Activated CD4-positive, alpha-beta memory T cell treated with anti-CD3 and anti-CD28 coated beads, Interleukin-2, amount 10 ng/mL, durations not matched to agents 7 days and 5 days (primary cell): Measurements from ENCODE around the gene NKIRAS2. TPM values are rescaled to one million over a fixed set of nuclear protein-coding genes. Genes with fewer than 3 reads are reported as not detected.

Source experiments
- CTCF ChIA-PET: fragments of 350-600 bp; sonication (Branson Sonifier 250); formaldehyde crosslinking; loops from one replicate; lab custom pipeline; 2021; ENCODE audit warnings: antibody characterized with exemption, inconsistent platforms; lab: Charles Lee
- POLR2A ChIA-PET: fragments of 350-600 bp; sonication (Branson Sonifier 250); formaldehyde crosslinking; loops from one replicate; lab custom pipeline; 2021; ENCODE audit warnings: antibody characterized with exemption; lab: Charles Lee
- DNase-seq: peaks from one replicate; pipeline ENCODE4 v3.0.0-alpha.2; 2020
- H3K27ac Mint-ChIP-seq: one replicate; pipeline ENCODE4 v1.8.0; 2021; ENCODE audit warnings: mild to moderate bottlenecking, mixed read lengths
- H3K27me3 Mint-ChIP-seq: one replicate; pipeline ENCODE4 v1.8.0; 2021; ENCODE audit warnings: mixed read lengths
- H3K36me3 Mint-ChIP-seq: one replicate; pipeline ENCODE4 v1.8.0; 2021; ENCODE audit warnings: low read depth, mixed read lengths
- H3K4me1 Mint-ChIP-seq: one replicate; pipeline ENCODE4 v1.8.0; 2021; ENCODE audit warnings: mixed read lengths
- H3K4me3 Mint-ChIP-seq: one replicate; pipeline ENCODE4 v1.8.0; 2021; ENCODE audit warnings: mild to moderate bottlenecking, mixed read lengths
- H3K9me3 Mint-ChIP-seq: one replicate; pipeline ENCODE4 v1.8.0; 2021; ENCODE audit warnings: mixed read lengths
- total RNA-seq, 2 experiments: library from RNA; stranded (reverse); gene quantifications; one replicate each; pipeline ENCODE4 v1.2.3, GENCODE V29; 2021

NKIRAS2 gene
- total RNA-seq, 2 experiments from 2014 or later, result 21.3 to 22.7 TPM

GRCh38 chr17:42067371-42068091 is 47.6 kb downstream of the NKIRAS2 start:
- Mint-ChIP-seq H3K4me1 (peaks cover 20% of the 10 kb centered on the region), H3K27ac (no peak overlapping the region), H3K36me3 (no peaks in the 10 kb centered on the region), H3K4me3 (no peak overlapping the region), H3K9me3 (no peaks in the 10 kb centered on the region), H3K27me3 (peaks cover 15% of the 10 kb centered on the region)
- POLR2A ChIA-PET, result interaction anchor here (0.7 to 1.2 kb wide), 2 partner anchors 45 to 50 kb away, joined by 3 to 9 read pairs; partner anchors contain the start of genes DHX58 and DNAJC7
- CTCF ChIA-PET, result interaction anchor here (0.6 to 4.2 kb wide), 12 partner anchors 9 to 376 kb away, joined by 3 to 32 read pairs (median 4); partner anchors contain the start of genes DHX58 and KAT2A
- peak; percentile 76 for DNase-seq

- Mint-ChIP-seq H3K27ac (no peak overlapping the region), H3K4me1 (peaks cover 16% of the 10 kb centered on the region), H3K4me3 (no peak overlapping the region), H3K9me3 (no peaks in the 10 kb centered on the region), H3K36me3 (no peaks in the 10 kb centered on the region), H3K27me3 (peaks cover 26% of the 10 kb centered on the region)
- DNase-seq, result no peak
- ChIA-PET POLR2A (no interaction called here), CTCF (interaction anchor here (2.1 to 4.2 kb wide), 3 partner anchors 32 to 50 kb away, joined by 7 to 32 read pairs (median 24); partner anchors contain the start of genes DHX58 and KAT2A)
Observed at GRCh38 chr17:42068979-42069378, 49.1 kb downstream of the NKIRAS2 start.

GRCh38 chr17:42071810-42072209 is 51.9 kb downstream of the NKIRAS2 start:
- no peak for DNase-seq
- H3K4me3 Mint-ChIP-seq, result no peak overlapping the region

GRCh38 chr17:42072323-42073187 is 52.7 kb downstream of the NKIRAS2 start:
- POLR2A ChIA-PET, result interaction anchor here (1.3 kb wide), 2 partner anchors 12 to 40 kb away, joined by 3 to 5 read pairs; partner anchors contain the start of gene DHX58
- peaks cover 8% of the 10 kb centered on the region for H3K4me1 Mint-ChIP-seq

More at GRCh38 chr17:42071810-42072209, 51.9 kb downstream of the NKIRAS2 start:
- Mint-ChIP-seq H3K27me3 (peaks cover 32% of the 10 kb centered on the region), H3K9me3 (no peaks in the 10 kb centered on the region), H3K36me3 (no peaks in the 10 kb centered on the region), H3K27ac (no peak overlapping the region), H3K4me1 (peaks cover 8% of the 10 kb centered on the region)
- ChIA-PET POLR2A (interaction anchor here (1.3 kb wide), 2 partner anchors 11 to 41 kb away, joined by 3 to 5 read pairs; partner anchors contain the start of gene DHX58), CTCF (interaction anchor here (0.9 to 1.3 kb wide), 2 partner anchors 46 to 270 kb away, joined by 3 read pairs; no protein-coding TSS in a partner anchor)

More at GRCh38 chr17:42072323-42073187, 52.7 kb downstream of the NKIRAS2 start:
- no peaks in the 10 kb centered on the region for H3K9me3 Mint-ChIP-seq
- H3K36me3 Mint-ChIP-seq, result no peaks in the 10 kb centered on the region
- H3K4me3 Mint-ChIP-seq, result no peak overlapping the region
- H3K27ac Mint-ChIP-seq, result no peak overlapping the region
- CTCF ChIA-PET, result no interaction called here
- no peak for DNase-seq
- H3K27me3 Mint-ChIP-seq, result peaks cover 32% of the 10 kb centered on the region

Other genes with a start within 250 kb of the NKIRAS2 start
- under 1 TPM; 0.35 to 0.45 TPM for gene JUP, start 233.4 kb upstream of the NKIRAS2 start, total RNA-seq
- 1 to 10 TPM; 1.8 to 1.9 TPM for gene P3H4, start 208.1 kb upstream of the NKIRAS2 start, total RNA-seq
- not detected for gene FKBP10, start 207.1 kb upstream of the NKIRAS2 start, total RNA-seq
- 10 to 100 TPM; 16.1 to 19.0 TPM for gene NT5C3B, start 183.9 kb upstream of the NKIRAS2 start, total RNA-seq
- gene KLHL10, start 182.3 kb upstream of the NKIRAS2 start, total RNA-seq, result not detected
- gene KLHL11, start 154.7 kb upstream of the NKIRAS2 start, total RNA-seq, result 10 to 100 TPM; 13.9 to 14.4 TPM
- 100 to 1,000 TPM; 177 to 183 TPM for gene ACLY, start 101.1 kb upstream of the NKIRAS2 start, total RNA-seq
- 1 to 10 TPM; 1.7 to 2.0 TPM for gene ODAD4, start 89.5 kb upstream of the NKIRAS2 start, total RNA-seq
- 10 to 100 TPM; 89.8 to 91.0 TPM for gene CNP, start 53.3 kb upstream of the NKIRAS2 start, total RNA-seq
- gene DNAJC7, start 2.7 kb upstream of the NKIRAS2 start, total RNA-seq, result 10 to 100 TPM; 88.7 to 95.1 TPM
- gene C17orf113, start 30.5 kb downstream of the NKIRAS2 start, total RNA-seq, result under 1 TPM in 1 of 2 experiments, not detected in 1; 0.05 TPM
- gene ZNF385C, start 78.4 kb downstream of the NKIRAS2 start, total RNA-seq, result not detected
- gene DHX58, start 92.6 kb downstream of the NKIRAS2 start, total RNA-seq, result 10 to 100 TPM; 97.0 to 97.3 TPM
- 10 to 100 TPM; 25.7 to 26.7 TPM for gene KAT2A, start 101.3 kb downstream of the NKIRAS2 start, total RNA-seq
- gene HSPB9, start 102.7 kb downstream of the NKIRAS2 start, total RNA-seq, result under 1 TPM in 1 of 2 experiments, not detected in 1; 0.18 TPM
- 10 to 100 TPM; 95.8 to 97.3 TPM for gene RAB5C, start 134.9 kb downstream of the NKIRAS2 start, total RNA-seq
- gene KCNH4, start 161.1 kb downstream of the NKIRAS2 start, total RNA-seq, result under 1 TPM; 0.05 to 0.08 TPM
- gene HCRT, start 165.4 kb downstream of the NKIRAS2 start, total RNA-seq, result not detected
- 10 to 100 TPM; 17.3 to 19.1 TPM for gene GHDC, start 174.4 kb downstream of the NKIRAS2 start, total RNA-seq